HG02798 (cell line): ENCODE data around the gene GLB1L2.

ENCODE experiments used
- ATAC-seq: cut with Tn5 transposase; IDR thresholded peaks from one replicate; pipeline ENCODE4 v1.9.1; 2021; ENCODE audit warnings: mild to moderate bottlenecking; ENCODE audit not compliant: unreplicated experiment, poor library complexity

Gene GLB1L2

GRCh38 chr11:134399293-134399654, 67.5 kb downstream of the GLB1L2 start:
- no peak for ATAC-seq

- no peak for ATAC-seq
Observed at GRCh38 chr11:134399996-134400395, 68.2 kb downstream of the GLB1L2 start.

- ATAC-seq = no peak
Observed at GRCh38 chr11:134401825-134402809, 70.3 kb downstream of the GLB1L2 start.

GRCh38 chr11:134402910-134403309, 71.1 kb downstream of the GLB1L2 start:
- ATAC-seq = no peak

GRCh38 chr11:134404575-134405341, 73.0 kb downstream of the GLB1L2 start:
- no peak for ATAC-seq

- no peak for ATAC-seq
Observed at GRCh38 chr11:134405436-134405835, 73.6 kb downstream of the GLB1L2 start.

- no peak for ATAC-seq
Observed at GRCh38 chr11:134405841-134406240, 74.1 kb downstream of the GLB1L2 start.

- no peak for ATAC-seq
Observed at GRCh38 chr11:134406264-134407185, 74.7 kb downstream of the GLB1L2 start.

- no peak for ATAC-seq
Observed at GRCh38 chr11:134407321-134407828, 75.6 kb downstream of the GLB1L2 start.

- no peak for ATAC-seq
Observed at GRCh38 chr11:134407923-134408322, 76.1 kb downstream of the GLB1L2 start.

- no peak for ATAC-seq
Observed at GRCh38 chr11:134409552-134410429, 78.0 kb downstream of the GLB1L2 start.

- no peak for ATAC-seq
Observed at GRCh38 chr11:134410766-134411165, 79.0 kb downstream of the GLB1L2 start.

GRCh38 chr11:134412203-134413042, 80.6 kb downstream of the GLB1L2 start, which contains the start of gene B3GAT1:
Gene B3GAT1 (minus strand): TSS chr11:134412242. CDS start chr11:134387659, 24,583 bp downstream.
- ATAC-seq = no peak

- ATAC-seq = no peak
Observed at GRCh38 chr11:134413043-134413825, 81.4 kb downstream of the GLB1L2 start.

- ATAC-seq = no peak
Observed at GRCh38 chr11:134413826-134414731, 82.3 kb downstream of the GLB1L2 start.
